SU-DHL-6 (cell line): ENCODE results near the gene DYNC1LI1.
A peak's percentile ranks its signal among the peaks of the same experiment; 100 is the strongest.

Experiments used
- H2AFZ ChIP-seq: fragments of 200-600 bp; sonication (generic); 2 replicates; pipeline ENCODE4 v1.6.1; 2014; ENCODE audit warnings: low read depth, mild to moderate bottlenecking, moderate library complexity, mixed read lengths, antibody characterized with exemption, low read length; ENCODE audit not compliant: severe bottlenecking
- H3F3A ChIP-seq: fragments of 200-600 bp; shearing (Covaris generic); 2 replicates; pipeline ENCODE4 v1.6.0; 2016; ENCODE audit warnings: antibody characterized with exemption, mild to moderate bottlenecking; ENCODE audit not compliant: insufficient read depth
- H3K27ac ChIP-seq: fragments of 200-600 bp; sonication (generic); 2 replicates; pipeline ENCODE4 v1.5.1; 2016; ENCODE audit warnings: low read depth, mild to moderate bottlenecking, low read length, moderate library complexity, mixed read lengths
- H3K27me3 ChIP-seq: fragments of 200-600 bp; sonication (generic), shearing (Covaris generic); 2 replicates; pipeline ENCODE4 v1.6.0; 2014; ENCODE audit warnings: mild to moderate bottlenecking, low read length
- H3K36me3 ChIP-seq: fragments of 200-600 bp; sonication (generic); 2 replicates; pipeline ENCODE4 v1.6.1; 2014; ENCODE audit warnings: mild to moderate bottlenecking, low read length, mixed read lengths
- H3K4me2 ChIP-seq: fragments of 300-600, 200-600 bp; shearing (Covaris generic), sonication (generic); 2 replicates; pipeline ENCODE4 v1.6.0; 2014; ENCODE audit warnings: low read length, low read depth, mild to moderate bottlenecking; ENCODE audit not compliant: poor library complexity, severe bottlenecking
- H3K4me3 ChIP-seq: fragments of 200-600 bp; sonication (generic); 2 replicates; pipeline ENCODE4 v1.5.1; 2014; ENCODE audit warnings: antibody characterized with exemption, low read length, mild to moderate bottlenecking, mixed read lengths; ENCODE audit not compliant: insufficient read depth, poor library complexity, severe bottlenecking
- H3K79me2 ChIP-seq: fragments of 200-600 bp; sonication (generic); 2 replicates; pipeline ENCODE4 v1.6.1; 2014; ENCODE audit warnings: mild to moderate bottlenecking, low read length, moderate library complexity; ENCODE audit not compliant: insufficient read depth
- H3K9ac ChIP-seq: fragments of 200-600 bp; sonication (generic); 2 replicates; pipeline ENCODE4 v1.7.0; 2014; ENCODE audit warnings: mild to moderate bottlenecking, low read length
- H3K9me2 ChIP-seq: fragments of 200-600 bp; sonication (generic); replicated peaks from 2 replicates; pipeline ENCODE4 v1.6.1; 2014; ENCODE audit warnings: low read length; ENCODE audit not compliant: insufficient read depth
- H3K9me3 ChIP-seq: fragments of 200-600 bp; sonication (generic); 2 replicates; pipeline ENCODE4 v1.6.1; 2014; ENCODE audit warnings: low read length, mixed read lengths; ENCODE audit not compliant: insufficient read depth
- H4K20me1 ChIP-seq: fragments of 200-600 bp; sonication (generic); 2 replicates; pipeline ENCODE4 v1.6.1; 2014; ENCODE audit warnings: low read depth, mild to moderate bottlenecking, antibody characterized with exemption, low read length, moderate library complexity, mixed read lengths
- CTCF ChIP-seq: fragments of 200-600 bp; sonication (generic); IDR thresholded peaks from one replicate; pipeline ENCODE4 v1.5.1; 2017; ENCODE audit warnings: antibody characterized with exemption, mild to moderate bottlenecking, low read length, moderate library complexity; ENCODE audit not compliant: insufficient read depth, poor library complexity, severe bottlenecking
- EZH2phosphoT487 ChIP-seq: fragments of 200-600 bp; sonication (generic), shearing (Covaris generic); conservative IDR thresholded peaks from 2 replicates; pipeline ENCODE4 v1.6.1; 2018; ENCODE audit warnings: mild to moderate bottlenecking, antibody characterized with exemption, low read length, moderate library complexity, mixed read lengths

Gene DYNC1LI1

GRCh38 chr3:32488474-32489008 lies 82.1 kb downstream of the DYNC1LI1 start:
- Histone ChIP-seq H2AFZ (no peak overlapping the region), H3K27ac (no peak overlapping the region), H3F3A (peaks cover 10% of the 10 kb centered on the region; the same call in 1 of the 2 replicates), H3K9me3 (no peaks in the 10 kb centered on the region), H3K36me3 (peaks cover 14% of the 10 kb centered on the region; the same call in 1 of the 2 replicates), H3K4me2 (no peak overlapping the region), H3K27me3 (no peaks in the 10 kb centered on the region), H3K79me2 (0 out of 2 replicates have a peak, but pooled peaks cover 3% of the 10 kb centered on the region), H3K9ac (no peak overlapping the region), H4K20me1 (no peaks in the 10 kb centered on the region), H3K4me3 (no peak overlapping the region), H3K9me2 (no peaks in the 10 kb centered on the region)
- TF ChIP-seq CTCF = no peak

GRCh38 chr3:32487781-32488473 lies 82.7 kb downstream of the DYNC1LI1 start:
- TF ChIP-seq EZH2phosphoT487 (no peak), CTCF (no peak)
- Histone ChIP-seq H3K79me2 (no peaks in the 10 kb centered on the region), H4K20me1 (no peaks in the 10 kb centered on the region), H2AFZ (no peak overlapping the region), H3F3A (peaks cover 15% of the 10 kb centered on the region; the same call in 1 of the 2 replicates), H3K9me3 (no peaks in the 10 kb centered on the region), H3K27me3 (no peaks in the 10 kb centered on the region), H3K4me3 (no peak overlapping the region), H3K4me2 (no peak overlapping the region), H3K36me3 (peaks cover 17% of the 10 kb centered on the region; the same call in 1 of the 2 replicates), H3K27ac (no peak overlapping the region), H3K9me2 (no peaks in the 10 kb centered on the region), H3K9ac (no peak overlapping the region)

- TF ChIP-seq CTCF (no peak), EZH2phosphoT487 (no peak)
- H3K27ac ChIP-seq = peak overlapping the region; percentile 34; the same call in 1 of the 2 replicates
- no peaks in the 10 kb centered on the region for H3K27me3 ChIP-seq
- peak overlapping the region; percentile 25; the same call in 1 of the 2 replicates for H3K9ac ChIP-seq
- no peaks in the 10 kb centered on the region for H3K9me3 ChIP-seq
- peaks cover 17% of the 10 kb centered on the region; the same call in 1 of the 2 replicates for H3K36me3 ChIP-seq
- H3F3A ChIP-seq = peaks cover 15% of the 10 kb centered on the region; the same call in 1 of the 2 replicates
- H3K4me2 ChIP-seq = peak overlapping the region; percentile 58
- H4K20me1 ChIP-seq = no peaks in the 10 kb centered on the region
- H3K4me3 ChIP-seq = peak overlapping the region; percentile 11
- H3K9me2 ChIP-seq = no peaks in the 10 kb centered on the region
- no peaks in the 10 kb centered on the region for H3K79me2 ChIP-seq
- H2AFZ ChIP-seq = peak overlapping the region; percentile 33
These were observed 86.2 kb downstream of the DYNC1LI1 start for GRCh38 chr3:32484436-32484835.
